Measurements from ENCODE around the gene GM2A.
"Not testable (repeated sequence)": the region's sequence is repeated elsewhere in the genome, so short reads cannot be mapped to it uniquely, and the experiment has no call there.

GM2A gene

DNA sequence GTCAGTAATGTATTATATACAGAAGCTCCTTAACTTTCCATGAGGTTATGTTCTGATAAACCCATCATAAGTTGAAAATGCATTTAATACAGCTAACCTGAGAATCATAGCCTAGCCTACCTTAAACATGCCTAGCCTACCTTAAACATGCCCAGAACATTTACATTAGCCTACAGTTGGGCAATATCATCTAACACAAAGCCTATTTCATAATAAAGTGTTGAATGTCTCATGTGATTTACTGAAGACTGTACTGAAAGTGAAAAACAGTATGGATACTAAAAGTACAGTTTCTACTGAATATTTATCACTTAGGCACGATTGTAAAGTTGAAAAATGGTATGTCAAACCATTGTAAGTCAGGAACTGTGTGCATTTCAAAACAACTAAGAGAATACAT is 1.6 kb downstream of the GM2A start:
- DNase-seq, result no peak

DNA sequence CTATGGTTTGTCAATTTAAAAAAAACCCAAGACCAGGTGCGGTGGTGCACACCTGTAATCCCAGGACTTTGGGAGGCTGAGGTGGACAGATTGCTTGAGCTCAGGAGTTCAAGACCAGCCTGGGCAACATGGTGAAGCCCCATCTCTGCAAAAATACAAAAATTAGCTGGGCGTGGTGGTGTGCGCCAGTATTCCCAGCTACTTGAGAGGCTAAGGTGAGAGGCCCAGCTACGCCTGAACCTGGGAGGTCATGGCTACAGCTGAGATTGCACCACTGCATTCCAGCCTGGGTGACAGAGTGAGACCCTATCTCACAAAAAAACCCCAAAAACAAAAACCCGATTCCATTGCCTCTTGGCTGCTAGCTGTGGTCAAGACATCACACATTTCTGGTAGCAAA is 2.0 kb downstream of the GM2A start:
- DNase-seq, result not testable (repeated sequence)

DNA sequence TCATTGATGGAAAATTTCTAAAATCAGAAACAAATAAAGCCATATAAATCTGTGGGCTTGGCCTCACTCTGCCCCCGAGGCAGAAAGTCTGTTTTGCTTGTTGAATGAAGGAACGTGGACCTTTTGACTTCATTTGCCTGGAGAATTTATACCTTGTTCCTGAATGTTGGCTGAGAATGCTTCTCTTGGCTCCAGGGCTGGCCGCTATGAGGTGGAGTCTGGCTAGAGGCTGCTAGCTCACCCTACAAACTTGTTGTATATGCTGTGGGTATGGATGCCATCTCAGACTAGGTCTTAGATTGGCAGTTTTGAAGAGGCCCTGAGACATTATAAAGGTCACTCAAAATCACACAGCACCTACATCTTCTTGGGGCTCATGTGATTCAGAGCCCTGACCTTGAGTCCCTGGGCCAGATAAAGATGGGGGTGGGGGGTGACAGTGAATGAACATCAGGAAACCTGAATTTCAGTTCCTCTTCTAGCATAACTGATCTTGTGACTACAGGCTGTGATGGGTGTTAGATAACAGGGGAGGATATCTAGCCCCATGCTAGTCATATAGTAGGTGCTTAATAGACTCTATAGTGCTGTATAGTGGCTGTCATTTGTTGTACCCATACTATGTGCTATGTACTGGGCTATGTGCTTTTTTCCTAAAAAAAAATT is 2.8 kb downstream of the GM2A start:
- DNase-seq, result no peak

DNA sequence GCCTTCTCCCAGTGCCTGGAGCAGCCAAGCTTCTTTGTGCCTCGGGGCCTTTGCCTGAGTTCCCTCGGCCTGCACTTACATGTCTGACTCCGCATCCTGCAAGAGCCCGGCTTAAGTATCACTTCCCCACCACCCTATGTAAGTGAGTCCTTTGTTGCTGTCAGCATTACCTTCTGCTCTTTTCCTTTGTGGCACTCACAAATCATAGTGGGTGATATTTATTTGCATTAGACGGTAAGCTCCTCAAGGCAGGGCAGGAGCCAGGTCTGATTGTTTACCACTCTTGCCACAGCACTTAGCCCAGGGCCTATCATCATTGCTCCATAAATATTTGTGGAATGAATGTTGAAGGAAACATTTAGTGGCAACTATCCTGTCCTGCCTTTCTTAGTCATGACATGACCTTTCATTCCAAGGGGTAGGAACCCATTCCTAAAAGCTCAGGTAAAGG is 4.8 kb downstream of the GM2A start:
- no peak for DNase-seq

DNA sequence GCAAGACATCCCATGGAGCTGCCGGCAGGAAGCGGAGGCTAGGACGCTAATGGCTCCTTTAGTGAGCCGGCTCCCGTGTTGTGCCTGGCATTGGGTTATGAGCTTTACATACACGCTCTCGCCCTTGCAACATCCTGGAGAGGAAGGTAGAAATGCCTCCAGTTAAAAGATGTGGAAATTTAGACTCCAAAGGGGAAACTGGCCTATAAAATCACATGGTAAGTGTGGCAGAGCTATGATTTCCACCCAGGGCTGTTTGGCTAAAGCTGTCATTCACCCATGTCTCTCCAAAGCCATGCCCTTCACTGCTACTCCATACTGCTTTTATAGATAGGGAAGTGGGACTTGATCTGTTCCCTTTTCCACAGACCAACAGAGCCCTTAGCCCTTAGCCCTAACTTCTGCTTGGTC is 5.2 kb downstream of the GM2A start:
- no peak for DNase-seq

DNA sequence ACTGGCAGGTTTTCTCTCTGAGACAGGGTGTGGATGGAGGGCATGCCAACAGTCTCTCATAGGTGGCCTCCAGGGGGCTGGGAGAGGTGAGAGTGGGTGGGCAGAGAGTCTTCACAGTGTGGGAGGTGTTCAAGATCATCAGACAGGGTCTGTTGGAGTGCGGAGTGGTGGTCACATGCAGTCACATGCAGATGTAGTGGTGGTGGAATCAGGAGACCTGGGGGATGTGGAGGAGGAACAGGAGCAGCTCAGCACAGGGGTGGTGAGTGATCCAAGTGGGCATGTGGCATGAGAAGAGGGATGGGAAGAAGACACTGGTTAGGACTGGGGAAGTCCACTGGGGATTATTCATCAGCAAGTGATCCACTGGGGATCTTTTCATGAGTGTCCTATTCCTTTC is 5.8 kb downstream of the GM2A start:
- DNase-seq, result no peak

DNA sequence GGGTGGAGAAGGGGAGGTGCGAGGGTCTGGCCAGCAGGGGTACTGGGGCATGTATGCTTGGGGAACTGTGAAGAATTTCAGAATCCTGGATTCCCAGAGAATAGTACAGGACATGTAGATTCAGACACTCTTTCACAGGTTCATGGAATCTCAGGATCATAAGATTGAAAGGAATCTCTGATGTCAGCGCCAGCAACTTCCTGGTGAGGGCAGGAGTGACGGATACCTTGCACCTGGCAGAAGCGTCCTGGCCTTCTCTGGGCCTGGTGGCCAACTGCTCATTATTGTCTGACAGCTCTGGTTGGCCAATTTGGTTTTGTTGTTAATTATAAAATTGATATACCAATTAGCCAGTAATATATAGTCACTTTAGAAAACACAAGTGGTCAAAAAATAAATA is 6.9 kb downstream of the GM2A start:
- no peak for DNase-seq

DNA sequence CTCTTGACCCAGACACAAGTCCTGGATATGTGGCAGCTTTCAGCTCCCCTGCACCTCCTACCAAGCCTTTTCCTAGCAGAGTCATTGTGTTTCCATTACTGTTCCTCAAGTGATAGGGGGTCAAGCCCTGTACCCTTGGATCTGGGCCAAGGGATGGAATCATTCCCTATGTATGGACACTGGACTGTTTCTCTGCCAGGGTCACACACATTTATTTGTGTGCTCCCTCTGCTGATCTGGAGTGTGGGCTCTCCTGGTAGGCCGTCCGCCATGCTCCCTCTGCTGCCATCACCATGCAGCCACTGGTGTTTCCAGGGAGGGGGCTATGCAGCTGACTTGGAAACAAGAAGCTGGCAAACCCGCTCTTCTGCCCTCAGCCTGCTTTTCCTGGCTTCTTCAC is 9.5 kb downstream of the GM2A start:
- no peak for DNase-seq

DNA sequence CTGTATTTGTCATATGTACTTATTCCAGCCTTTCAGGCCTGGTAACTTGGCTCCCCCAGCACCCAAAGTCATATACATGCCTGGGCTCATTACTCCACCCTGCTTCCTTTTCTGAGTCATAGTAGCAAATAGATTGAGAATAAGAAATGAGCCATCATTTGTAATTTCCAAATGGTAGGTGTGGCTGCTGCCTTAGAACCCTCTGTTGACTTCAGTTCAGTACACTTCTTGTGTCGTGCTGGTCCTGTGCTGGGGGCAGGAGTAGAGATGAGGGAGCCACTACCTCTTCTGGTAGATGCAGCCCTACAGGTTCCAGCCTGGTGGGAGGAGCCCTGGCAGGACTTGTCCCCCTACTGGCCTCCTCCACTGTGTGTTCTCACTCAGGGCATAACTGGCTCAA is 11.1 kb downstream of the GM2A start:
- DNase-seq, result no peak

DNA sequence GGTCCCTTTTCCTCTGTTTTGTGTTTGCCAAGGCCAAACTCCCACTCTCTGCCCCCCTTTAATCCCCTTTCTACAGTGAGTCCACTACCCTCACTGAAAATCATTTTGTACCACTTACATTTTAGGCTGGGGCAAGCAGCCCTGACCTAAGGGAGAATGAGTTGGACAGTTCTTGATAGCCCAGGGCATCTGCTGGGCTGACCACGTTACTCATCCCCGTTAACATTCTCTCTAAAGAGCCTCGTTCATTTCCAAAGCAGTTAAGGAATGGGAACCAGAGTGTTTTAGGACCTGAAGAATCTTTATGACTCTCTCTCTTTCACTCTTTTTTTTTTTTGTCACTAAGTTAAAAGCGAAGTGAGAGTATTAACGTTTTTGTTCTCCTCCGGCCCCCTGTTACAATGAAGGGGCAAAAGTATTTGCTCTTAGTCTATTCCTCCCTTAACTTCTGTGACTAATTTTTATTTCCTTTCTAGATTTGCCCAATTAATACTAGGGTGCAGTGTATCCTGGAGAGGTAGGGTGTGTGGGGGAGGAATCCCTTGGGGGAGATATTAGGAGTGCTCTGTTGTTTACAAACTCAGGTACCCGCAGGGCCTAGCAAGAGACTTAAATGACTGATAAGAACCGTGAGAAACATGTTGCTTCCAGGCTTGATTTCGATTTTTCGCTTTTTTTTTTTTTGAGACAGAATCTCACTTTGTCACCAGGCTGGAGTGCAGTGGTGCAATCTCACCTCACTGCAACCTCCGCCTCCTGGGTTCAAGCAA is 14.7 kb downstream of the GM2A start:
- DNase-seq, result no peak

DNA sequence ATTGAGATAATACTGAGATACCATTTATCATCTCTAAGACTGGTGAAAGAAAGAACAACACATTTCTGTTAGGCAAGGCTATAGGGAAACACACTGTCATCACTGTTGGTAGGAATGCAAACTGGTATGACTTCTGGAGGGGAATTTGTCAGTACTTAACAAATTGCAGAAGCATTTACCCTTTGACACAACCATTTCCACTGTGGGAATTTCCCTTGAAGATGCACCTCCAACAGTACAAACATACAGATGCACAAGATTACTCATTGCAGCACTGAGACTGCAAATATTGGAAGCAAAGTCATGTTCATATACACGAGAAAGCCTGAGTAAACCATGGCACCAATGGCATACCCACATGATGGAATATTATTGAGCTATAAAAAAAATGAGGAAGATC is 17.6 kb downstream of the GM2A start:
- DNase-seq, result no peak

DNA sequence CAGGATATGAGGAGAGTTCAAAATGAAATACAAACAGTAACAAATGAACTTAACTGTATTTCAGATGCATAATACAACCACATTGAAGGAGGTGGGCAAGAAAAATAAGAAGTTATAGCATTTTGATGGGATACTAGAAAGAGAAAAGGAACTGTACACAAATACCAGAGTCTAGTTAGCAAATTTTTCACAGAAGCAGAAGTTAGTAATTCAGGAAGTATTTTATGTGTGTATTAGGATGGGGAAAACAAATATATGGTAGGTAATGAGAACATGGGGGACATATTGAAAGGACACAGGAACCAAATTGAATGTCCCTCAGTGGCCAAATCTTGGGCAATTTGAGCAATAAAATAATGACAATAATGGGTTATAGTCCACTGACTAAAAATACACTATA is 18.4 kb downstream of the GM2A start:
- DNase-seq, result no peak

DNA sequence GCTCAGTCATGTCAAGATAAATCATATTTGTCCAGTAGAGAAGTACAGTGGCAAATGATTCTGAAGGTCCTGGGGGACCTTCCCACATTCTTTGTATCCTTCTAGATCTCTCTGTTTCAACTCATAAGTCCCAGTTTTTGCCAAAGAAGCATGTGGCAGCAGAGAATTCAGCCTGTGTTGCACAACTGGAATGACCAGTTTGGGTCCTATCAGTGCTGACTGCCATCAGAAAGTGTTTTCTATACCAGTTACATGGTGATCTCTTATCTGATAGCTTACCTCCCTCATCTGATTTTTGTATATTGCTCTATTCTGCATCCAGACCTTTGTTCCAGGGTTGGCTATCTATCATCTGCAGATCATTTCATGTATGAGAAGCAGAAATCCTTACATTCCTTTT is 21.7 kb downstream of the GM2A start:
- no peak for DNase-seq

DNA sequence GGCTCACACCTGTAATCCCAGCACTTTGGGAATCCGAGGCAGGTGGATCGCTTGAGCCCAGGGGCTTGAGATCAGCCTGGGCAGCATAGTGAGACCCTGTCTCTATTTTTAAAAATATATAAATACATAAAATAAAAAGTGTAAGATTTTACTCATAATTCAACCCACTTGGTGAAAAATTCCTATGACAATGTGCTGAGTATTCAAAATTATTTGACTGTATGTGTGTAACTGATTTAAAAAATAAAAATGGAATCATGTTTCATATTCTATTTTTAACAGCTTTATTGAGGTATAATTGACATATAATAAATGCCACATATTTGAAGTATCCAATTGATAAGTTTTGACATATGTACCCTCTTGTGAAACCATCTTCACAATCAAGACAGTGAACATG is 22.8 kb downstream of the GM2A start:
- no peak for DNase-seq

DNA sequence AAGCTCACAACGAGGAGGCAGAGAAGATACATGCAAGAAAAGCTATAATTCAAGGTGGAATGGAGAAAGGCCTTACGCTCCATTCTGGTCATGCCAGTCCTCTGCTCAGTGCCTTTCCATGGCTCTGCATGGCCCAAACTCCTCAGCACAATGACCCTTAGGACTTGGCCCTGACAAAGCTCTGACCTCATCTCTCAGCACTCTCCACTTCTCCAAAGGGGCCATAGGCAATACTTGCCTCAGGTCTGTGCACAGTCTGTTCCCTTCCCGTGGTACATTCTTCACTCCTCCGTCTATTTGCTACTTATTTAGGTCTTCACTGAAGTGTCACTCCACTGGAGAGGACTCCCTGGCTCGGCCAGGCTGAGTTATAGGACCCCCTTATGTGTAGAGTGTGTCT is 25.9 kb downstream of the GM2A start:
- no peak for DNase-seq

DNA sequence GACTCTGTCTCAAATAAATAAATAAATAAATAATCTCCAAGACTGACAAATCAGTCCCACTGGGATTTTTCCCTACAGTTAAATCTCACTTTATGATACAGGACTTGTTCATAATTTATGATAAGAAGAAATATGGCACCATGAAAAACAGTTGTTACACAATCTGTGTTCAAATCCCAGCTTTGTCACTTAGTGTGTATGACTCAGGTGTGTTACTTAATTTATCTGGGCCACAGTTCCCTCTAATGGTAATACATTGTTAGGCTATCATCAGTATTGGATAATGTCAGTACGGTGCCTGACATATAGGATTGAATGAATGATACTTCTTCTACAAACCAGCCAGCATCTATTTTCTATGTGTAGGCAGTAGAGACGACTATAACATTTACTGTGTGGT is 27.5 kb downstream of the GM2A start:
- DNase-seq, result no peak

DNA sequence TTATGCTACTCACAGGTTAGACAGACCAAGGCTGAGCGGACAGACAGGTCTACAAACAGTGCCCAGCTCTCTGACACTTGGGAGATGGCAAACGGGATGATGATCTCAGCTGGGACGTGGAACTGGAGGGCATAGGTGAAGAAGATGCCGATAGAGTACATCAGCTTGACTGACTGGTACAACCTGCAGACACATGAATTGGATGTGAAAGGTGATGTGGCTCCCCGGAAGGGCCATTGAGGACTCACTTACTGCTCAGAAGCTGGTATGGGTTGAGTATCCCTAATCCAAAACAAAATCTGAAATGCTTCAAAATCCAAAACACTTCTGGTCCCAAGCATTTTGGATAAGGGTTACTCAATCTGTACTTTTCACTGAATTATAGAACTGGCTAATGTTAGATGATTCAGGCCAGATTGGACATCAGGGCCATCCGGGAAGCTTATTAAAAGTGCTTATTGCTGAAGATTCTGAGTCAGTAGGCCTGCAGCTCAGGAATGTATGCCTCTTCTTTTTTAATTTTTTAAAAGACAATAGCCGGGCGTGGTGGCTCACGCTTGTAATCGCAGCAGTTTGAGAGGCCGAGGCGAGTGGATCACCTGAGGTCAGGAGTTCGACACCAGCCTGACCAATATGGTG is 28.1 kb downstream of the GM2A start:
- DNase-seq, result no peak

DNA sequence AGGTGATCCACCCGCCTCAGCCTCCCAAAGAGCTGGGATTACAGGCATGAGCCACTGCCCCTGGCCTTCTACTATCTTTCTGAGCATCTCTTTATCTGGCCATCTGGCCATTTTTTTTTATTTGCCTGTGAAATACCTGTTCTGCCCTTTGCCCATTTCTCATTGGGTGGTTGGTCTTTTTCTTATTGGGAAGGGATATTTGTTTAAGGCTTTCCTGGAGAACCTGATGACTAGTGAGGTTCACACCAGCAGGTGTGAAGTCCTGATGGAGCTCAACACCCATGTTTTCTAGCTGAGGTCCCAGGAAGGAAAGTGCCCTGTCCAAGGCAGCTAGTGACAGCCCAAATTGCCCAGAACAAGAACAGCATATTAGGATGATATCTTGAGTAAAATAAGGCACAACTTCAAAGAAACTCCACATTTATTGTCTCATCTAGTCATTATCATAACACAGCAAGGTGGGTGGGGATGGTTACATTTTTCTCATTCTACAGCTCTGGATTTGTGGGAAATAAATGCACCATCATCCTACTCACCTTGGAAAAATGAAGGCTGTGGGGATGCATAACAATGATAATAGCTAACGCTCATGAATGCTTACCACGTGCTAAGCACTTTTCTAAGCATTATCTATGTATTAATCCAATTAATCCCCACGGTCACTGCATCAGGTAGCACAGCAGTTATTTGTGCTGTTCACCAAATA is 30.3 kb downstream of the GM2A start:
- DNase-seq, result no peak

DNA sequence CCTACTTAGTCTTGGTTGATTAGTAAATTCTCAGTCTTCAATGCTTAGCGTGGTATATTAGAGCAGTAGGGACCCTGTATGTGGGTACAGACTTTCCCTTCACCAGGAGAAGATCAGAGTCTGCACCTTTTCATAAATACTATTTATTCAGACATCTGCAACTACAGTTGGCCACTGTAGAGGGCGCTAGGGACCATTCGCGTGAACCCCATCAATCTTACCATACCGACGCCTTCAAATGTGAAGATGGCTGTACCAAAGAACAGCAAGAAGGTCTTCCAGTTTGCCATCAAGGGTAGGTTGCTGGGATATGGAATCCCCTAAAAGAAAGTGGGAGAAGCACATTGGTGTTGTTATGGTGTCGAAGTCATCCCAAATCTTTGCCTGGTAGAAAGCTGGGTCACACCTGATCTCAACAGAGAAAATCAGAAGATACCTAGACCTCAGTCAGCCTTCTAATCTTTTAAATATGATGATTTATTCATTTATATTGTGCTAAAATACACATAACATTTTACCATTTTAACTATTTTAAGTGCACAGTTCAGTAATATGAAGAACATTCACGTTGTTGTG is 31.5 kb downstream of the GM2A start:
- no peak for DNase-seq

DNA sequence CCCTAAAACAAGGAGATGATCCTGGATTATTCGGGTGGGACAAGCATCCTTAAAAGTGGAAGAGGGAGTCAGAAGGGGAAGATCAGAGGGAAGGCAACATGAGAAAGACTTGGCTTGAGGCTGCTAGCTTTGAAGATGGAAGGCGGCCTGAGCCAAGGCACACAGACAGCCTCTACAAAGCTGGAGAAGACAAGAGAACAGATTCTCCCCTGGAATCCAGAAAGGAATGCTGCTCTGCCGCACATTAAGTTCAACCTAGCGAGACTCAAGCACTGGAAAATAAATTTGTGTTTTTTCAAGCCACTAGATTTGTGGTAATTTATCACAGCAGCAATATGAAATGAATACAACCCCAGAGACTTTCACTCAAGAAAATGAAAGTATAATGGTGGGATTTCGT is 32.7 kb downstream of the GM2A start:
- DNase-seq, result no peak

DNA sequence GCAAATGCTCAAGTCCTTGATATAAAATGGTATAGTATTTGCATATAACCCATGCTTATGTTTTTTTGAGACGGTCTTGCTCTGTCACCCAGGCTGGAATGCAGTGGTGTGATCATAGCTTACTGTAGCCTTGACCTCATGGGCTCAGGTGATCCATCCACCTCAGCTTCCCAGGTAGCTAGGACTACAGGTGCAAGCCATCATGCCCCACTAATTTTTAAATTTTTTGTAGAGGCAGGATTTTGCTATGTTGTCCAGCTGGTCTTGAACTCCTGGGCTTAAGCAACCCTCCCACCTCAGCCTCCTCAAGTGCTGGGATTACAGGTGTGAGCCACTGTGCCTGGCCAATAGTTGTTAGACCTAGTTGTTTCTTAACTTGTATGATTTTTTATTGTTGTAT is 33.3 kb downstream of the GM2A start:
- no peak for DNase-seq

DNA sequence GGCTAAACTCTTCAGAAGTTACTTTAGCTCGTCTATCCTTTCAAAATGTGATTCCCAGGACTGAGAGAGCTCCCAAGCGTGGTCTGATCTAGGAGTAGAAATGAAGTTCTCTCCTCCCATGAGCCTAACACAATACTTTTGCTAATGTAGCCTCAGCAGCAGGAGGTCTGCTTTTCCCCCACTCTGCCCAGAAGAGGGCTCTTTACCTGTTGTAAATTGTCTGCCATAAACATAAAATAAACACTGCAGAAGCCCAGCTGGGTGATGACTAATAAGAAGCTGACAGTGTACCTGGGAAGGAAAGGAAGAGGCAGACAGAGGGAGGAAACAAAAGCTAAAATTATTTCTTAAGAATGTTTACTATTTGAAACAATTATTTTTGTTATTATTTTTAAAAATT is 35.2 kb downstream of the GM2A start:
- no peak for DNase-seq

DNA sequence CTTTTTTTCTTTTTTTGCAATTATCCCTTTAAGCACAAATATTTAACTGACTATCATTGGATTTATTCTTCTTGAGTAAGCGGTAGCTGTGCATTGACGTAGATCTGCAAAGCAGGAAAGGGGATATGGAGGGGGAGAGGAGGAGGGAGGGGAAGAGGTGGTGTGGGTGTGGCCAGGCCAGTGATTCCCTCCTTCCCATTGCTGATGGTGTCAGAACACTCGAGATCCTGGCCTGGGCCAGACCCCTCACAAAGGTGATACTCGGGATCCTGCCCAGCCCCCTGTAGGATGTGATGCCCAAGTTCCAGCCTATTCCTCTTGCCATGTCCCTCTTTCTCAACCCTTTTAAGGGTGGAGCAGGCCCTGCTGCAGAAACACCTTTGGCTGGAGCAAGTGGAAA is 40.6 kb downstream of the GM2A start:
- DNase-seq, result no peak
